ENCODE measurements around the gene ETNPPL. TPM values are rescaled to one million over a fixed set of nuclear protein-coding genes. Genes with fewer than 3 reads are reported as not detected.
A peak's percentile ranks its signal among the peaks of the same experiment; 100 is the strongest.

Gene ETNPPL
- not detected for total RNA-seq

DNA sequence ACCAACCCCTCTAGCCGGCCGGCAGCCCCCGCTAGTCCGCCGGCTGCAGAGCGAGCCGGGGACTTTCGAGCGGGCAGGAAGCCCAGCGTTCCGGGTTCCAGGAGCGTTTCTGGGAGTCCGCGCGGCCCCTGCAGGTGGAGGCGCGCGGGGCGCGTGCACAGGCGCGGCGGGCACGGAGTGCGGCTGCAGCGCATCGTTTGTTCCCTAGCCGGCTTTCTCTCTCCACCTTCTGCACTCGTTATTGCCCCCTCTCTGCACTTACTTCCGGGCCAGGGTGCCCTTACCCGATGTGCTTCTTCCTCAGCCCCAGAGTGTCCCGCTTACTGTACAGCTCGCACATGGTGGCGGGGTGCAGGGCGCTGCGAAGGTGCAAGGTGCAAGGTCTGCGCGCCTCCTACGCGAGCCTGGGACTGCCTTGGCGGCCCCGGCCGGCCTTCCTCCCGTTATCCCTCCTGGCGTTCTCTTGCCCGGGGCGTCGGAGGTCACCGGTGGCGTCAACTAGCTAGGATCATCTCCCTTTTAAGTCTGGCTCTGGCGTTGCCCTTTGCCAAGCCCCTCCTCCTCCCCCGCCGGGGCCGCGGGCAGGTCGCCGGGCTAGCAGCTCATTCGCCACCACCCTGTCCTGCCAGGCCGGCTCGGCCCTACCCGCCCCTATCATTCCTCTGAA, at the start of gene ETNPPL:
TSS of gene ETNPPL (minus strand) at position 495 of the 667 bp plus-strand sequence. CDS start at position 340, 155 bp downstream.
- Histone ChIP-seq H3K9me3 (no peaks in the 10 kb centered on the region), H3K36me3 (no peaks in the 10 kb centered on the region), H3K4me3 (peak within 1 kb of the TSS; percentile 58), H3K4me1 (peaks cover 14% of the 10 kb centered on the region), H3K27me3 (peaks cover 19% of the 10 kb centered on the region), H3K27ac (no peak within 1 kb of the TSS)
- TF ChIP-seq EP300 (IDR thresholded peaks at IDR 0.05) (no peak), POLR2AphosphoS5 (IDR thresholded peaks at IDR 0.05) (no peak), POLR2A (IDR thresholded peaks at IDR 0.05) (no peak)
- TF ChIP-seq, protein P1, sequence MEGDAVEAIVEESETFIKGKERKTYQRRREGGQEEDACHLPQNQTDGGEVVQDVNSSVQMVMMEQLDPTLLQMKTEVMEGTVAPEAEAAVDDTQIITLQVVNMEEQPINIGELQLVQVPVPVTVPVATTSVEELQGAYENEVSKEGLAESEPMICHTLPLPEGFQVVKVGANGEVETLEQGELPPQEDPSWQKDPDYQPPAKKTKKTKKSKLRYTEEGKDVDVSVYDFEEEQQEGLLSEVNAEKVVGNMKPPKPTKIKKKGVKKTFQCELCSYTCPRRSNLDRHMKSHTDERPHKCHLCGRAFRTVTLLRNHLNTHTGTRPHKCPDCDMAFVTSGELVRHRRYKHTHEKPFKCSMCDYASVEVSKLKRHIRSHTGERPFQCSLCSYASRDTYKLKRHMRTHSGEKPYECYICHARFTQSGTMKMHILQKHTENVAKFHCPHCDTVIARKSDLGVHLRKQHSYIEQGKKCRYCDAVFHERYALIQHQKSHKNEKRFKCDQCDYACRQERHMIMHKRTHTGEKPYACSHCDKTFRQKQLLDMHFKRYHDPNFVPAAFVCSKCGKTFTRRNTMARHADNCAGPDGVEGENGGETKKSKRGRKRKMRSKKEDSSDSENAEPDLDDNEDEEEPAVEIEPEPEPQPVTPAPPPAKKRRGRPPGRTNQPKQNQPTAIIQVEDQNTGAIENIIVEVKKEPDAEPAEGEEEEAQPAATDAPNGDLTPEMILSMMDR (IDR thresholded peaks at IDR 0.05) = no peak
- under 1% methylated on average over 34 of the region's 61 CpGs for WGBS
- no peak for DNase-seq (ENCODE audit: low spot score in 2 of 2)

- Histone ChIP-seq H3K36me3 (no peaks in the 10 kb centered on the region), H3K4me3 (no peak overlapping the region), H3K9me3 (no peaks in the 10 kb centered on the region), H3K4me1 (no peaks in the 10 kb centered on the region), H3K27me3 (no peaks in the 10 kb centered on the region), H3K27ac (no peak overlapping the region)
- DNase-seq (ENCODE audit: low spot score in 2 of 2) = no peak
- 78% methylated on average over 1 of the region's 1 CpG for WGBS
- no peak for TF ChIP-seq POLR2AphosphoS5 (IDR thresholded peaks at IDR 0.05)
- TF ChIP-seq EP300 (IDR thresholded peaks at IDR 0.05) = no peak
- TF ChIP-seq POLR2A (IDR thresholded peaks at IDR 0.05) = no peak
- TF ChIP-seq, protein P1 (IDR thresholded peaks at IDR 0.05) = no peak
These were observed 48.6 kb upstream of the ETNPPL start for GRCh38 chr4:108811486-108811885.

- H3K36me3 ChIP-seq = no peaks in the 10 kb centered on the region
- no peak for TF ChIP-seq POLR2AphosphoS5 (IDR thresholded peaks at IDR 0.05)
- TF ChIP-seq POLR2A (IDR thresholded peaks at IDR 0.05) = no peak
- TF ChIP-seq EP300 (IDR thresholded peaks at IDR 0.05) = no peak
- TF ChIP-seq, protein P1 (IDR thresholded peaks at IDR 0.05) = no peak
- no peak for DNase-seq (ENCODE audit: low spot score in 2 of 2)
- H3K27ac ChIP-seq = no peak overlapping the region
- WGBS = 86% methylated on average over 1 of the region's 1 CpG
- no peaks in the 10 kb centered on the region for H3K9me3 ChIP-seq
- H3K4me1 ChIP-seq = no peaks in the 10 kb centered on the region
- no peaks in the 10 kb centered on the region for H3K27me3 ChIP-seq
- no peak overlapping the region for H3K4me3 ChIP-seq
These were observed 47.2 kb upstream of the ETNPPL start for GRCh38 chr4:108810087-108810486.

- no peaks in the 10 kb centered on the region for H3K27me3 ChIP-seq
- no peak for DNase-seq (ENCODE audit: low spot score in 2 of 2)
- H3K4me1 ChIP-seq = no peaks in the 10 kb centered on the region
- 31% methylated on average over 5 of the region's 5 CpGs for WGBS
- H3K4me3 ChIP-seq = no peak overlapping the region
- no peaks in the 10 kb centered on the region for H3K9me3 ChIP-seq
- no peak overlapping the region for H3K27ac ChIP-seq
- no peaks in the 10 kb centered on the region for H3K36me3 ChIP-seq
- TF ChIP-seq POLR2A (IDR thresholded peaks at IDR 0.05) (no peak), EP300 (IDR thresholded peaks at IDR 0.05) (no peak), POLR2AphosphoS5 (IDR thresholded peaks at IDR 0.05) (no peak)
- TF ChIP-seq, protein P1 (IDR thresholded peaks at IDR 0.05) = no peak
These were observed 41.9 kb upstream of the ETNPPL start for GRCh38 chr4:108804648-108805273.

DNA sequence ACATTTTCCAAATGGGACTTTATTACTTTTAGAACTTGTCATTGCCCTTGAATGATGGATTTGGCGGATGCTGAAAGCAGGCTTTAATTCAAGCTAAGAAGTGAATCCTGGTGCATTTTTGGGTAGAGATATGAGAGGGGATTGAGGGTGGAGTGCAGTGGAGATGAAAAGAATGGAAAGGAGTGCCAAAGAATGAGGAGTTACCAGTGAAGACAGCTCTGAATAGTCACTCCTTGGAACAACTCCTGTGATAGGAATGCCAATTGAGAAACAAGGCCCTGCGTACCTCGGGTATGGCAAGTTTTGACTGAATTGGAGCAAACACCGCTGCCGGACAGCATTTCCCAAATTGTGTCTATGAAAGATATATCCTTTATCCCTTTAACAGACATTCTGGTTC, 36.5 kb upstream of the ETNPPL start:
- no peak overlapping the region for H3K4me3 ChIP-seq
- no peak for DNase-seq (ENCODE audit: low spot score in 2 of 2)
- H3K9me3 ChIP-seq = no peaks in the 10 kb centered on the region
- 50% methylated on average over 5 of the region's 5 CpGs for WGBS
- no peaks in the 10 kb centered on the region for H3K36me3 ChIP-seq
- no peak overlapping the region for H3K27ac ChIP-seq
- TF ChIP-seq EP300 (IDR thresholded peaks at IDR 0.05) = no peak
- no peak for TF ChIP-seq POLR2AphosphoS5 (IDR thresholded peaks at IDR 0.05)
- TF ChIP-seq, protein P1 (IDR thresholded peaks at IDR 0.05) = no peak
- no peak for TF ChIP-seq POLR2A (IDR thresholded peaks at IDR 0.05)
- no peaks in the 10 kb centered on the region for H3K27me3 ChIP-seq
- H3K4me1 ChIP-seq = no peaks in the 10 kb centered on the region
